NT2/D1 (cell line): ENCODE results near the gene ADAM22.

Experiments
- SUZ12 ChIP-seq: IDR thresholded peaks from 2 replicates; pipeline ENCODE4 v1.6.1; 2011; ENCODE audit not compliant: insufficient read length, insufficient read depth; ENCODE audit errors: extremely low read depth
- YY1 ChIP-seq: IDR thresholded peaks from 2 replicates; pipeline ENCODE4 v1.6.1; 2011; ENCODE audit not compliant: insufficient read length, insufficient read depth

DNA sequence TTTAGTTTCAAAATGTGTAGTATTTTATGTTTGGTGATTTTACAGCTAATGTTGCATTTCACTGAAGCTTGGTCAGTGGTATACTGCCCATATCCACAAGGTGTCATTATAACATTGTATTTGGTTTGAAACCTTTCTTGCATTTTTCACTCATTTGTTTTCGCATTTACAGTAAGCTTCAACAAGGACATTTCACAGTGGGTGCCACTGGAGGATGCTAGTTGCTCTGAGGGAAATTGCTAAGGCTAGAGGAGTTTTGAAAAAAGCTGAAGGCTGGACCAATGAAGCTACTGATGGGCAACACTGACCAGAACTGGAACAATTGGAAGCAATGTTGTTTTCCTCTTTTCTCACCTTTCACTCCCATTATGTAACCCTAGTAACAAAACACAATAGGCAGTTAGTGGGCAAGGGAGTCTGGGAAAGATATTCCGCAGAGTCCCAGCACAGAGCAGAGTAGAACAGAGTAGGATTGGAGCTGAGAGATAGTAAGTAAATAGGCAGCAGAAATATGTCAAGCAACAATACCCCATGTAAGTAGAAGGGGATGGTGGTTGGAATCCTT lies 309.4 kb downstream of the ADAM22 start:
- TF ChIP-seq SUZ12 = no peak
- TF ChIP-seq YY1 = no peak
